GM12878 (cell line): ENCODE measurements around the gene ATXN1L.

Experiments
- NKRF ChIP-seq: fragments of 450-650 bp; conservative IDR thresholded peaks from 2 replicates; pipeline ENCODE4 v1.6.1; 2017; ENCODE audit warnings: mild to moderate bottlenecking, moderate library complexity
- TF ChIP-seq, protein P1 (sequence below): fragments of 450-650 bp; IDR thresholded peaks from 2 replicates; pipeline ENCODE4 v1.6.1; 2017; ENCODE audit warnings: antibody characterized with exemption, mild to moderate bottlenecking, moderate library complexity

DNA sequence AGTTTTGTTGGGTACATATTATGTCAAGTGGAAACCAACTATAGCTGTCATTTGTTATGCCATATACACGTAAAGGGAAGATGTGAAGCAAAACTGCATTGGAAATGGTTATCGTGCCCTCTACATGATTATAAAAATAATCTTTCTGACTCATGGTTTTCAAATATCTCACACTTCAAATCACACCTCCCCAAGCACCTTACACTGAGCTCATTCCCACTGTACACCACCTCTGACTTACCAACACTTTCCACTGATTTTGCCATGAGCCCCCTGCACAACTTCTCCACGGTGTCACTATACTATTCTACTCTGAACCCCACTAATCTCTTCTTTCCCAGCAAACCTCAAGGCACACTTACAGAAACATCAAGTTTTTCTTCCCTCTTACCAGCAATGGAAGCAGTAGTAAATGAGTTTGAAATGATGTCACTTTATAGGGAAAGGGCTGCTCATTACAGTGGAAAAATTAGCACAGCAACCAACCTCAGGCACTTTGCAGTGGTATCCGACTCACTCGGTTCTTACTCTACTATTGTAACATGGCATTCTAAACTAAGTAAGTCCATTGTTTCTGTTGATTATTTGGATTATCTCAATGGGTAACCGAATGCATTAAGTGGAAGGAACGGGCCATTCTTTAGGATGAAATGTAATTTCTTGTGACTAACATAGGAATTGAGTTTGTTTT is 19.5 kb downstream of the ATXN1L start:
- TF ChIP-seq, protein P1, sequence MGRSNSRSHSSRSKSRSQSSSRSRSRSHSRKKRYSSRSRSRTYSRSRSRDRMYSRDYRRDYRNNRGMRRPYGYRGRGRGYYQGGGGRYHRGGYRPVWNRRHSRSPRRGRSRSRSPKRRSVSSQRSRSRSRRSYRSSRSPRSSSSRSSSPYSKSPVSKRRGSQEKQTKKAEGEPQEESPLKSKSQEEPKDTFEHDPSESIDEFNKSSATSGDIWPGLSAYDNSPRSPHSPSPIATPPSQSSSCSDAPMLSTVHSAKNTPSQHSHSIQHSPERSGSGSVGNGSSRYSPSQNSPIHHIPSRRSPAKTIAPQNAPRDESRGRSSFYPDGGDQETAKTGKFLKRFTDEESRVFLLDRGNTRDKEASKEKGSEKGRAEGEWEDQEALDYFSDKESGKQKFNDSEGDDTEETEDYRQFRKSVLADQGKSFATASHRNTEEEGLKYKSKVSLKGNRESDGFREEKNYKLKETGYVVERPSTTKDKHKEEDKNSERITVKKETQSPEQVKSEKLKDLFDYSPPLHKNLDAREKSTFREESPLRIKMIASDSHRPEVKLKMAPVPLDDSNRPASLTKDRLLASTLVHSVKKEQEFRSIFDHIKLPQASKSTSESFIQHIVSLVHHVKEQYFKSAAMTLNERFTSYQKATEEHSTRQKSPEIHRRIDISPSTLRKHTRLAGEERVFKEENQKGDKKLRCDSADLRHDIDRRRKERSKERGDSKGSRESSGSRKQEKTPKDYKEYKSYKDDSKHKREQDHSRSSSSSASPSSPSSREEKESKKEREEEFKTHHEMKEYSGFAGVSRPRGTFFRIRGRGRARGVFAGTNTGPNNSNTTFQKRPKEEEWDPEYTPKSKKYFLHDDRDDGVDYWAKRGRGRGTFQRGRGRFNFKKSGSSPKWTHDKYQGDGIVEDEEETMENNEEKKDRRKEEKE: no peak
- no peak for TF ChIP-seq NKRF
